VCaP (cell line): ENCODE results near the gene CKS2.
A peak's percentile ranks its signal among the peaks of the same experiment; 100 is the strongest.
"Not testable (repeated sequence)": the region's sequence is repeated elsewhere in the genome, so short reads cannot be mapped to it uniquely, and the experiment has no call there.

Experiments used
- H3K27ac ChIP-seq: fragments of 450-650 bp; 2 replicates; pipeline ENCODE4 v1.5.1; 2017
- CTCF ChIP-seq: fragments of 450-650 bp; conservative IDR thresholded peaks from 2 replicates; pipeline ENCODE4 v1.5.1; 2017; ENCODE audit warnings: mild to moderate bottlenecking, moderate library complexity

Gene CKS2

GRCh38 chr9:89310475-89311345, at the start of gene CKS2:
CKS2 (plus strand) TSS chr9:89311195; CDS start chr9:89311293, 98 bp downstream.
- peak within 1 kb of the TSS; percentile 97 for H3K27ac ChIP-seq
- TF ChIP-seq CTCF = no peak

GRCh38 chr9:89273528-89274279, 37.3 kb upstream of the CKS2 start:
- H3K27ac ChIP-seq = no peak overlapping the region
- no peak for TF ChIP-seq CTCF

- H3K27ac ChIP-seq = no peak overlapping the region
Measured at GRCh38 chr9:89274838-89275237, 36.2 kb upstream of the CKS2 start.

GRCh38 chr9:89276040-89276439, 35.0 kb upstream of the CKS2 start:
- H3K27ac ChIP-seq = not testable (repeated sequence)

More at GRCh38 chr9:89274838-89275237, 36.2 kb upstream of the CKS2 start:
- no peak for TF ChIP-seq CTCF

- H3K27ac ChIP-seq = no peak overlapping the region
- no peak for TF ChIP-seq CTCF
Measured at GRCh38 chr9:89277043-89277442, 34.0 kb upstream of the CKS2 start.

- no peak for TF ChIP-seq CTCF
- no peak overlapping the region for H3K27ac ChIP-seq
Measured at GRCh38 chr9:89277454-89277853, 33.5 kb upstream of the CKS2 start.

- H3K27ac ChIP-seq = no peak overlapping the region
- TF ChIP-seq CTCF = no peak
Measured at GRCh38 chr9:89278551-89278950, 32.4 kb upstream of the CKS2 start.
